ENCODE data around the gene S100A1.
"Not testable (repeated sequence)": the region's sequence is repeated elsewhere in the genome, so short reads cannot be mapped to it uniquely, and the experiment has no call there.

S100A1 gene

GRCh38 chr1:153667439-153667838, 39.2 kb downstream of the S100A1 start:
- TF ChIP-seq, protein P1, sequence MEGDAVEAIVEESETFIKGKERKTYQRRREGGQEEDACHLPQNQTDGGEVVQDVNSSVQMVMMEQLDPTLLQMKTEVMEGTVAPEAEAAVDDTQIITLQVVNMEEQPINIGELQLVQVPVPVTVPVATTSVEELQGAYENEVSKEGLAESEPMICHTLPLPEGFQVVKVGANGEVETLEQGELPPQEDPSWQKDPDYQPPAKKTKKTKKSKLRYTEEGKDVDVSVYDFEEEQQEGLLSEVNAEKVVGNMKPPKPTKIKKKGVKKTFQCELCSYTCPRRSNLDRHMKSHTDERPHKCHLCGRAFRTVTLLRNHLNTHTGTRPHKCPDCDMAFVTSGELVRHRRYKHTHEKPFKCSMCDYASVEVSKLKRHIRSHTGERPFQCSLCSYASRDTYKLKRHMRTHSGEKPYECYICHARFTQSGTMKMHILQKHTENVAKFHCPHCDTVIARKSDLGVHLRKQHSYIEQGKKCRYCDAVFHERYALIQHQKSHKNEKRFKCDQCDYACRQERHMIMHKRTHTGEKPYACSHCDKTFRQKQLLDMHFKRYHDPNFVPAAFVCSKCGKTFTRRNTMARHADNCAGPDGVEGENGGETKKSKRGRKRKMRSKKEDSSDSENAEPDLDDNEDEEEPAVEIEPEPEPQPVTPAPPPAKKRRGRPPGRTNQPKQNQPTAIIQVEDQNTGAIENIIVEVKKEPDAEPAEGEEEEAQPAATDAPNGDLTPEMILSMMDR (IDR thresholded peaks at IDR 0.05; ENCODE audit: low read depth, low read length, missing control alignments) = no peak
- DNase-seq (ENCODE audit: low read depth) = no peak
- H3K4me3 ChIP-seq (ENCODE audit: low read depth, low read length) = no peak overlapping the region
- in situ Hi-C loops (cut with HindIII; ENCODE audit: low sequenced_read_pairs) = no loop called here

GRCh38 chr1:153668672-153669071, 40.4 kb downstream of the S100A1 start:
- DNase-seq (ENCODE audit: low read depth); H3K4me3 ChIP-seq (ENCODE audit: low read depth, low read length); in situ Hi-C loops (cut with HindIII; ENCODE audit: low sequenced_read_pairs): not testable (repeated sequence)

- TF ChIP-seq, protein P1 (IDR thresholded peaks at IDR 0.05; ENCODE audit: low read depth, low read length, missing control alignments) = no peak
- peak overlapping the region; percentile 93 for H3K4me3 ChIP-seq (ENCODE audit: low read depth, low read length)
- no peak for DNase-seq (ENCODE audit: low read depth)
- in situ Hi-C loops (cut with HindIII; ENCODE audit: low sequenced_read_pairs) = no loop called here
Measured at GRCh38 chr1:153669606-153670005, 41.4 kb downstream of the S100A1 start.

DNA sequence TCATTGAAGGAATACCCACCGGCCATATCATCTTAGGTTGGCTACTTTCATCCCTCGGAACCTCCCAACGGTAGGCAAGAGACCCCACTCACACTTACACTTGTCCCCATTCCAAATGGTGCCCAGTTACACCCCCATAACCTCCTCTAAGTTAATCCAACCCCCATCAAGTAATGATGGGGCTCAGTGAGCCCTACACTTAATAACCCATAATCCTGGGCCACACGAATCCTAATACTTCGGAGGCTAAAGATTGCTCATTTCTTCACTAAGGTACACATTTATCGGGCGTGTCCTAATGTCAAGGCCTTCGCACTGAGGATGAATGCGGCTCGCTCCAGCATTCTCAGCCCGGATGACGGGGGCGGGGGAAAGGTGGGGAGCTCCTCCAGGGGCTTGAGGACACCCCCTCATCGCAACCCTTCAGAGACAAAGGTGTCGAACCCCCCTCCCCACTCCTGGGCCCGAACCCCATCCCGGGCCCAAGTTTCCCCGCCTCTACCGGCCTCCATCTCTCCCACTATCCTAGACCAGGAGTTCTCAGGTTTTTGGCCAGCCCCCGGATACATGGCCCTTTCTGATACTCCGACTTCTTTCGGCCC, 42.1 kb downstream of the S100A1 start:
- no peak for DNase-seq (ENCODE audit: low read depth)
- H3K4me3 ChIP-seq (ENCODE audit: low read depth, low read length) = peak overlapping the region; percentile 93
- in situ Hi-C loops (cut with HindIII; ENCODE audit: low sequenced_read_pairs) = no loop called here
- TF ChIP-seq, protein P1 (IDR thresholded peaks at IDR 0.05; ENCODE audit: low read depth, low read length, missing control alignments) = no peak

DNA sequence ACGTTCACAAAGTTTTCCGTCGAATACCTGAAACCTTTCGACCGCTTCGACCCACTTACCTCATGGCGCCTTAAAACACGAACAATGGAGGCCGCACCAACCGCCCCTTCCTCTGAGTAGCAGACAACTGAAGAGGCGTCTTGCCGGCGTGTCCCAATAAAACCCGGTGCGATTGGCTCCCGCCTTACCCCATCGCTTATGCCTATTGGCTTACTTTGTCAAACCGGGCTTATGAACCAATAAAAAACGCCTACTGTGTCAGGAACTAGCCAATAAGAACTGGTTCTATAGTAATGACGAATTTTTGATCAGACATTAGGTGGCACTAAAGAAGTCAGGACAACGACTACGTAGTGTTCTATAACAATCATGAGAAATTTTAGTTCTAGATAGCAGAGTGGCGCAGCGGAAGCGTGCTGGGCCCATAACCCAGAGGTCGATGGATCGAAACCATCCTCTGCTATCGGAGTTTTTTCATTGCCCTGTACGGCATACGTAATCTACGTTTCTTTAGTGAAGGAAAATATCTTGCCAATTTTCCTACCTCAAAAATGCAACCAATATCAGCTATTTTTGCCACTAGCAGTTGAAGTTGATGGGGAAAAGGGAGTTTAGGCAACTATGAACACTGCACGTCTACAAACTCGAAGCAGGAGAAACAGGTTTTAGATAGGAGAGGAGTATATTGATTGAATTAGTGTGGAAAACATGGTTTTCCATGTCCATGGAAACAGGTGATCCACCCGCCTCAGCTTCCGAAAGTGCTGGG, 42.8 kb downstream of the S100A1 start, which contains the start of gene ILF2:
TSS of gene ILF2 (minus strand) at position 135 of the 769 bp plus-strand sequence. CDS start at position 64, 71 bp downstream.
- TF ChIP-seq, protein P1 (IDR thresholded peaks at IDR 0.05; ENCODE audit: low read depth, low read length, missing control alignments) = no peak
- DNase-seq (ENCODE audit: low read depth) = peak; percentile 99
- in situ Hi-C loops (cut with HindIII; ENCODE audit: low sequenced_read_pairs) = no loop called here

GRCh38 chr1:153671628-153672353, 43.6 kb downstream of the S100A1 start:
- in situ Hi-C loops (cut with HindIII; ENCODE audit: low sequenced_read_pairs); DNase-seq (ENCODE audit: low read depth): not testable (repeated sequence)
- H3K4me3 ChIP-seq (ENCODE audit: low read depth, low read length) = peak overlapping the region; percentile 50

More for the DNA sequence above, 42.8 kb downstream of the S100A1 start, which contains the start of gene ILF2:
- peak within 1 kb of the TSS; percentile 93 for H3K4me3 ChIP-seq (ENCODE audit: low read depth, low read length)

DNA sequence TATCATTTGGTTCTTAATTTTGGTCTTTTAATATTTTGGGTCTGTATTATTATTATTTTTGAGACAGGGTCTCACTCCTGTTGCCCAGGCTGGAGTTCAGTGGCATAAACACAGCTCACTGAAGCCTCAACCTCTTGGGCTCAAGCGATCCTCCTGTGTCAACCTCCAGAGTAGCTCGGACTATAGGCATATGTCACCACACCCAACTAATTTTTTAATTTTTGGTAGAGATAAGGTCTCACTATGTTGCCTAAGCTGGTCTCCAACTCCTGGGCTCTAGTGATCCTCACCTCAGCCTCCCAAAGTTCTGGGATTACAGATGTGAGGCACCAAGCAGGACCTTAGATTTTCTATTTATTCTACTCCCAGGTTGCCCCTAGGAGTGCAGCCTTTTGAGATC, 45.3 kb downstream of the S100A1 start:
- no peak overlapping the region for H3K4me3 ChIP-seq (ENCODE audit: low read depth, low read length)
- in situ Hi-C loops (cut with HindIII; ENCODE audit: low sequenced_read_pairs) = no loop called here
- TF ChIP-seq, protein P1 (IDR thresholded peaks at IDR 0.05; ENCODE audit: low read depth, low read length, missing control alignments) = no peak
- DNase-seq (ENCODE audit: low read depth) = no peak
